ENCODE data around the gene FKBP5.
"Not testable (repeated sequence)": the region's sequence is repeated elsewhere in the genome, so short reads cannot be mapped to it uniquely, and the experiment has no call there.

FKBP5 gene

GRCh38 chr6:35688605-35689322 is at the start of gene FKBP5:
Gene FKBP5 (minus strand): TSS chr6:35688915. CDS start chr6:35642824, 46,091 bp downstream.
- DNase-seq, result peak; percentile 94

- peak; percentile 70 for DNase-seq
Measured at GRCh38 chr6:35737413-35738211, 48.9 kb upstream of the FKBP5 start.

- DNase-seq, result no peak
Measured at GRCh38 chr6:35736982-35737412, 48.3 kb upstream of the FKBP5 start, which contains the start of gene ARMC12. Gene ARMC12 (plus strand): TSS chr6:35737032. CDS start chr6:35737109, 77 bp downstream.

- DNase-seq, result peak; percentile 42
Measured at GRCh38 chr6:35736253-35736894, 47.7 kb upstream of the FKBP5 start.

- DNase-seq, result no peak
Measured at GRCh38 chr6:35735452-35735851, 46.7 kb upstream of the FKBP5 start.

GRCh38 chr6:35734319-35734718 is 45.6 kb upstream of the FKBP5 start:
- not testable (repeated sequence) for DNase-seq

- DNase-seq, result no peak
Measured at GRCh38 chr6:35733633-35734032, 44.9 kb upstream of the FKBP5 start.

GRCh38 chr6:35731736-35732532 is 43.2 kb upstream of the FKBP5 start:
- DNase-seq, result peak; percentile 81

- peak; percentile 89 for DNase-seq
Measured at GRCh38 chr6:35731414-35731735, 42.7 kb upstream of the FKBP5 start.

- DNase-seq, result no peak
Measured at GRCh38 chr6:35730745-35731413, 42.2 kb upstream of the FKBP5 start.

- DNase-seq, result no peak
Measured at GRCh38 chr6:35729722-35730121, 41.0 kb upstream of the FKBP5 start.

- no peak for DNase-seq
Measured at GRCh38 chr6:35728683-35729678, 40.3 kb upstream of the FKBP5 start.

GRCh38 chr6:35727935-35728682 is 39.4 kb upstream of the FKBP5 start:
- peak; percentile 78 for DNase-seq

- DNase-seq, result peak; percentile 71
Measured at GRCh38 chr6:35727231-35727934, 38.7 kb upstream of the FKBP5 start.

GRCh38 chr6:35725721-35726438 is 37.2 kb upstream of the FKBP5 start:
- no peak for DNase-seq

GRCh38 chr6:35725081-35725708 is 36.5 kb upstream of the FKBP5 start:
- DNase-seq, result no peak

- no peak for DNase-seq
Measured at GRCh38 chr6:35724471-35724870, 35.8 kb upstream of the FKBP5 start.

GRCh38 chr6:35724059-35724458 is 35.3 kb upstream of the FKBP5 start:
- DNase-seq, result no peak

Data from NCI-H146 (cell line).